Measurements from ENCODE around the gene CST4.

- no peak for TF ChIP-seq SIN3A (IDR thresholded peaks at IDR 0.05; ENCODE audit: borderline replicate concordance, insufficient read depth, low read length)
- no peak for TF ChIP-seq REST (IDR thresholded peaks at IDR 0.05; ENCODE audit: insufficient read depth in 1 of 2, low read depth in 2 of 2, low read length in 2 of 2)
- TF ChIP-seq POLR2AphosphoS5 (IDR thresholded peaks at IDR 0.05; ENCODE audit: low read depth, low read length) = no peak
- no peak for TF ChIP-seq FOXP2 (optimal IDR thresholded peaks at IDR 0.05; ENCODE audit: borderline replicate concordance, extremely low read depth, extremely low read length, insufficient read depth)
These were observed 35.4 kb downstream of the CST4 start for GRCh38 chr20:23653400-23653938.

All from PFSK-1 (cell line).